OCI-LY1 (cell line): ENCODE data around the gene CPSF3.

Source experiments
- H2AFZ ChIP-seq: fragments of 200-600 bp; sonication (generic), shearing (Covaris generic); 2 replicates; pipeline ENCODE4 v1.6.0; 2014; ENCODE audit warnings: antibody characterized with exemption, mild to moderate bottlenecking, low read length
- H3F3A ChIP-seq: fragments of 200-600 bp; sonication (generic), shearing (Covaris generic); 2 replicates; pipeline ENCODE4 v1.6.0; 2014; ENCODE audit warnings: mild to moderate bottlenecking, antibody characterized with exemption, low read length, moderate library complexity; ENCODE audit not compliant: insufficient read depth
- H3K27ac ChIP-seq: fragments of 200-600 bp; sonication (generic); 2 replicates; pipeline ENCODE4 v1.5.1; 2014; ENCODE audit warnings: low read length, mixed run types, mild to moderate bottlenecking, low read depth; ENCODE audit not compliant: poor library complexity, severe bottlenecking
- H3K27me3 ChIP-seq: fragments of 200-600 bp; sonication (generic); 2 replicates; pipeline ENCODE4 v1.6.0; 2014; ENCODE audit warnings: antibody characterized with exemption, mild to moderate bottlenecking, low read length, moderate library complexity; ENCODE audit not compliant: insufficient read depth
- H3K36me3 ChIP-seq: fragments of 200-600 bp; sonication (generic); 2 replicates; pipeline ENCODE4 v1.6.1; 2014; ENCODE audit warnings: mild to moderate bottlenecking, antibody characterized with exemption, low read length, moderate library complexity, mixed read lengths; ENCODE audit not compliant: insufficient read depth
- H3K4me1 ChIP-seq: fragments of 200-600 bp; sonication (generic); 2 replicates; pipeline ENCODE4 v1.5.1; 2014; ENCODE audit warnings: mild to moderate bottlenecking, low read length, moderate library complexity; ENCODE audit not compliant: insufficient read depth, severe bottlenecking
- H3K4me2 ChIP-seq: fragments of 200-600 bp; sonication (generic), shearing (Covaris generic); 2 replicates; pipeline ENCODE4 v1.6.1; 2014; ENCODE audit warnings: low read length
- H3K4me3 ChIP-seq: fragments of 200-600 bp; sonication (generic); 2 replicates; pipeline ENCODE4 v1.5.1; 2014; ENCODE audit warnings: low read length, low read depth, mild to moderate bottlenecking, mixed read lengths; ENCODE audit not compliant: poor library complexity, severe bottlenecking
- H3K79me2 ChIP-seq: fragments of 200-600 bp; shearing (Covaris generic); 2 replicates; pipeline ENCODE4 v1.6.1; 2016; ENCODE audit warnings: mixed run types, low read length, mixed read lengths; ENCODE audit not compliant: insufficient read depth
- H3K9ac ChIP-seq: fragments of 200-600 bp; sonication (generic), shearing (Covaris generic); 2 replicates; pipeline ENCODE4 v1.6.1; 2014; ENCODE audit warnings: mild to moderate bottlenecking, low read length, mixed read lengths
- H3K9me2 ChIP-seq: fragments of 200-600 bp; sonication (generic), shearing (Covaris generic); 2 replicates; pipeline ENCODE4 v1.6.1; 2014; ENCODE audit warnings: low read depth, mild to moderate bottlenecking, low read length, mixed read lengths
- H3K9me3 ChIP-seq: fragments of 200-600 bp; shearing (Covaris generic); 2 replicates; pipeline ENCODE4 v1.6.1; 2014; ENCODE audit warnings: low read length, mixed read lengths
- H4K20me1 ChIP-seq: fragments of 200-600 bp; sonication (generic), shearing (Covaris generic); 2 replicates; pipeline ENCODE4 v1.6.0; 2016; ENCODE audit warnings: mild to moderate bottlenecking, low read length; ENCODE audit not compliant: insufficient read depth
- EZH2 ChIP-seq: fragments of 200-600 bp; sonication (generic), shearing (Covaris generic); IDR thresholded peaks from 2 replicates; pipeline ENCODE4 v1.8.0; 2017; ENCODE audit warnings: borderline replicate concordance, mixed run types, mild to moderate bottlenecking, antibody characterized with exemption, low read length, moderate library complexity, mixed read lengths
- TF ChIP-seq, protein P1 (sequence below): fragments of 200-600 bp; sonication (generic), shearing (Covaris generic); IDR thresholded peaks from 2 replicates; pipeline ENCODE4 v1.5.1; 2017; ENCODE audit warnings: mild to moderate bottlenecking, antibody characterized with exemption, low read length, moderate library complexity, mixed read lengths

The CPSF3 gene

GRCh38 chr2:9417725-9418124, 5.7 kb upstream of the CPSF3 start:
- no peaks in the 10 kb centered on the region for H4K20me1 ChIP-seq
- H2AFZ ChIP-seq = no peak overlapping the region
- no peaks in the 10 kb centered on the region for H3K27me3 ChIP-seq
- peaks cover 26% of the 10 kb centered on the region for H3K79me2 ChIP-seq
- no peaks in the 10 kb centered on the region for H3K9me2 ChIP-seq
- H3K36me3 ChIP-seq = peaks cover 41% of the 10 kb centered on the region
- no peak overlapping the region for H3K4me2 ChIP-seq
- no peaks in the 10 kb centered on the region for H3K9me3 ChIP-seq
- no peak overlapping the region for H3K9ac ChIP-seq
- no peak for TF ChIP-seq EZH2
- TF ChIP-seq, protein P1, sequence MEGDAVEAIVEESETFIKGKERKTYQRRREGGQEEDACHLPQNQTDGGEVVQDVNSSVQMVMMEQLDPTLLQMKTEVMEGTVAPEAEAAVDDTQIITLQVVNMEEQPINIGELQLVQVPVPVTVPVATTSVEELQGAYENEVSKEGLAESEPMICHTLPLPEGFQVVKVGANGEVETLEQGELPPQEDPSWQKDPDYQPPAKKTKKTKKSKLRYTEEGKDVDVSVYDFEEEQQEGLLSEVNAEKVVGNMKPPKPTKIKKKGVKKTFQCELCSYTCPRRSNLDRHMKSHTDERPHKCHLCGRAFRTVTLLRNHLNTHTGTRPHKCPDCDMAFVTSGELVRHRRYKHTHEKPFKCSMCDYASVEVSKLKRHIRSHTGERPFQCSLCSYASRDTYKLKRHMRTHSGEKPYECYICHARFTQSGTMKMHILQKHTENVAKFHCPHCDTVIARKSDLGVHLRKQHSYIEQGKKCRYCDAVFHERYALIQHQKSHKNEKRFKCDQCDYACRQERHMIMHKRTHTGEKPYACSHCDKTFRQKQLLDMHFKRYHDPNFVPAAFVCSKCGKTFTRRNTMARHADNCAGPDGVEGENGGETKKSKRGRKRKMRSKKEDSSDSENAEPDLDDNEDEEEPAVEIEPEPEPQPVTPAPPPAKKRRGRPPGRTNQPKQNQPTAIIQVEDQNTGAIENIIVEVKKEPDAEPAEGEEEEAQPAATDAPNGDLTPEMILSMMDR = no peak
- H3F3A ChIP-seq = no peaks in the 10 kb centered on the region
- H3K4me3 ChIP-seq = no peak overlapping the region
- H3K4me1 ChIP-seq = peaks cover 24% of the 10 kb centered on the region
- H3K27ac ChIP-seq = no peak overlapping the region

DNA sequence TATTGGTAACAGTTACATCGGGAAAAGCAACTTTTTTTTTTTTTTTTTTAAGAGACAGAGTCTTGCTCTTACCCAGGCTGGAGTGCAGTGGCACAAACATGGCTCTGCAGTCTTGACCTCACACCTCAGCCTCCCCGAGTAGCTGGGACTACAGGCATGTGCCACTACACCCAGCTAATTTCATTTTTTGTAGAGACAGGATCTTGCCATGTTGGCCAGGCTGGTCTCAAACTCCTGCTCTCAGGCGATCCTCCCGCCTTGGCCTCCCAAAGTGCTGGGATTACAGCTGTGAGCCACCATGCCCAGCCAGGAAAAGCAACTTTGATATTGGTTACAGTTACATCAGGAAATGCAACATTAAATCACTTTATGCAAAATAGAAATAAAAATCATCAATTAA, 4.7 kb upstream of the CPSF3 start:
- Histone ChIP-seq H3K27me3 (no peaks in the 10 kb centered on the region), H3K79me2 (peaks cover 26% of the 10 kb centered on the region), H3F3A (no peaks in the 10 kb centered on the region), H3K27ac (no peak overlapping the region), H4K20me1 (no peaks in the 10 kb centered on the region), H3K4me2 (no peak overlapping the region), H3K9me2 (no peaks in the 10 kb centered on the region), H3K36me3 (peaks cover 39% of the 10 kb centered on the region), H3K4me1 (peaks cover 24% of the 10 kb centered on the region), H3K4me3 (no peak overlapping the region), H2AFZ (no peak overlapping the region), H3K9ac (no peak overlapping the region), H3K9me3 (no peaks in the 10 kb centered on the region)
- TF ChIP-seq, protein P1 = no peak
- TF ChIP-seq EZH2 = no peak

GRCh38 chr2:9419541-9419940, 3.9 kb upstream of the CPSF3 start:
- Histone ChIP-seq H3K4me3 (no peak overlapping the region), H3K27ac (no peak overlapping the region), H3K9me2 (no peaks in the 10 kb centered on the region), H3K9me3 (no peaks in the 10 kb centered on the region), H3K79me2 (peaks cover 34% of the 10 kb centered on the region), H3K27me3 (no peaks in the 10 kb centered on the region), H4K20me1 (no peaks in the 10 kb centered on the region), H3K36me3 (peaks cover 31% of the 10 kb centered on the region; the same call in 1 of the 2 replicates), H3K9ac (no peak overlapping the region), H3F3A (no peaks in the 10 kb centered on the region), H2AFZ (no peak overlapping the region), H3K4me2 (no peak overlapping the region), H3K4me1 (peaks cover 28% of the 10 kb centered on the region)
- TF ChIP-seq, protein P1 = no peak
- no peak for TF ChIP-seq EZH2
